SK-N-SH treated with all-trans-retinoic acid at 6 μM for 48 hours (cell line): ENCODE data around the gene ABR.

Experiments used
- ATAC-seq: fragments of 200-7000 bp; cut with Tn5 transposase; 3 replicates; pipeline ENCODE4 v1.9.1; 2020; ENCODE audit warnings: mild to moderate bottlenecking, moderate library complexity
- BACH2 ChIP-seq: fragments of 250-450 bp; sonication (Bioruptor Pico); IDR thresholded peaks from 2 replicates; pipeline ENCODE4 v1.9.0; 2021; ENCODE audit warnings: mild to moderate bottlenecking, borderline replicate concordance
- CREB5 ChIP-seq: fragments of 250-450 bp; sonication (Bioruptor Pico); IDR thresholded peaks from 2 replicates; pipeline ENCODE4 v1.5.1; 2020; ENCODE audit warnings: low read depth, mild to moderate bottlenecking, moderate library complexity
- CSDC2 ChIP-seq: fragments of 250-450 bp; sonication (Bioruptor Pico); IDR thresholded peaks from 2 replicates; pipeline ENCODE4 v1.5.0; 2020; ENCODE audit warnings: mild to moderate bottlenecking, moderate library complexity
- CSRNP3 ChIP-seq: fragments of 250-450 bp; sonication (Bioruptor Pico); IDR thresholded peaks from 2 replicates; pipeline ENCODE4 v1.5.1; 2021; ENCODE audit warnings: mild to moderate bottlenecking, moderate library complexity
- ESRRG ChIP-seq: fragments of 250-450 bp; sonication (Bioruptor Pico); IDR thresholded peaks from 2 replicates; pipeline ENCODE4 v1.6.1; 2021; ENCODE audit warnings: mild to moderate bottlenecking
- ISL1 ChIP-seq: fragments of 250-450 bp; sonication (Bioruptor Pico); IDR thresholded peaks from 2 replicates; pipeline ENCODE4 v2.1.2; 2022; ENCODE audit warnings: mild to moderate bottlenecking, moderate library complexity
- OSR1 ChIP-seq: fragments of 250-450 bp; sonication (Bioruptor Pico); IDR thresholded peaks from 2 replicates; pipeline ENCODE4 v1.8.0; 2022; ENCODE audit warnings: moderate library complexity, mild to moderate bottlenecking, inconsistent platforms
- PATZ1 ChIP-seq: fragments of 250-450 bp; sonication (Bioruptor Pico); IDR thresholded peaks from 2 replicates; pipeline ENCODE4 v1.8.0; 2020; ENCODE audit warnings: mild to moderate bottlenecking, moderate library complexity, borderline replicate concordance
- POU6F1 ChIP-seq: fragments of 250-450 bp; sonication (Bioruptor Pico); IDR thresholded peaks from 2 replicates; pipeline ENCODE4 v1.8.0; 2021; ENCODE audit warnings: low read depth, mild to moderate bottlenecking, moderate library complexity, borderline replicate concordance
- PPARA ChIP-seq: fragments of 250-450 bp; sonication (Bioruptor Pico); IDR thresholded peaks from 2 replicates; pipeline ENCODE4 v1.5.0; 2020; ENCODE audit warnings: mild to moderate bottlenecking, borderline replicate concordance
- SNAI2 ChIP-seq: fragments of 250-450 bp; sonication (Bioruptor Pico); IDR thresholded peaks from 2 replicates; pipeline ENCODE4 v1.5.0; 2020; ENCODE audit warnings: mild to moderate bottlenecking, moderate library complexity
- TCF4 ChIP-seq: fragments of 250-450 bp; sonication (Bioruptor Pico); IDR thresholded peaks from 2 replicates; pipeline ENCODE4 v1.8.0; 2021; ENCODE audit warnings: mild to moderate bottlenecking, moderate library complexity, borderline replicate concordance
- TOX ChIP-seq: fragments of 250-450 bp; sonication (Bioruptor Pico); IDR thresholded peaks from 2 replicates; pipeline ENCODE4 v1.8.0; 2021; ENCODE audit warnings: mild to moderate bottlenecking, moderate library complexity, borderline replicate concordance
- TSHZ2 ChIP-seq: fragments of 250-450 bp; sonication (Bioruptor Pico); IDR thresholded peaks from 2 replicates; pipeline ENCODE4 v1.5.0; 2020; ENCODE audit warnings: mild to moderate bottlenecking, moderate library complexity
- ZC3H10 ChIP-seq: fragments of 250-450 bp; sonication (Bioruptor Pico); IDR thresholded peaks from 2 replicates; pipeline ENCODE4 v1.5.1; 2021; ENCODE audit warnings: mild to moderate bottlenecking, moderate library complexity
- ZFP3 ChIP-seq: fragments of 250-450 bp; sonication (Bioruptor Pico); IDR thresholded peaks from 2 replicates; pipeline ENCODE4 v1.5.0; 2020; ENCODE audit warnings: mild to moderate bottlenecking, moderate library complexity
- ZFP30 ChIP-seq: fragments of 450-650 bp; formaldehyde crosslinking; IDR thresholded peaks from 2 replicates; pipeline ENCODE4 v1.5.0; 2022; ENCODE audit warnings: mild to moderate bottlenecking, moderate library complexity
- ZNF565 ChIP-seq: fragments of 450-650 bp; formaldehyde crosslinking; conservative IDR thresholded peaks from 2 replicates; pipeline ENCODE4 v1.5.0; 2020; ENCODE audit warnings: low read depth, mild to moderate bottlenecking, moderate library complexity
- ZNF70 ChIP-seq: fragments of 450-650 bp; formaldehyde crosslinking; IDR thresholded peaks from 2 replicates; pipeline ENCODE4 v1.5.0; 2020; ENCODE audit warnings: mild to moderate bottlenecking, moderate library complexity
- ZNF8 ChIP-seq: fragments of 450-650 bp; formaldehyde crosslinking; IDR thresholded peaks from 2 replicates; pipeline ENCODE4 v1.5.0; 2020; ENCODE audit warnings: mild to moderate bottlenecking, moderate library complexity

Gene ABR

GRCh38 chr17:1126801-1127550, 52.8 kb downstream of the ABR start (continued):
- TF ChIP-seq PATZ1 (no peak), PPARA (no peak), SNAI2 (CRISPR knock-in tag) (no peak)

DNA sequence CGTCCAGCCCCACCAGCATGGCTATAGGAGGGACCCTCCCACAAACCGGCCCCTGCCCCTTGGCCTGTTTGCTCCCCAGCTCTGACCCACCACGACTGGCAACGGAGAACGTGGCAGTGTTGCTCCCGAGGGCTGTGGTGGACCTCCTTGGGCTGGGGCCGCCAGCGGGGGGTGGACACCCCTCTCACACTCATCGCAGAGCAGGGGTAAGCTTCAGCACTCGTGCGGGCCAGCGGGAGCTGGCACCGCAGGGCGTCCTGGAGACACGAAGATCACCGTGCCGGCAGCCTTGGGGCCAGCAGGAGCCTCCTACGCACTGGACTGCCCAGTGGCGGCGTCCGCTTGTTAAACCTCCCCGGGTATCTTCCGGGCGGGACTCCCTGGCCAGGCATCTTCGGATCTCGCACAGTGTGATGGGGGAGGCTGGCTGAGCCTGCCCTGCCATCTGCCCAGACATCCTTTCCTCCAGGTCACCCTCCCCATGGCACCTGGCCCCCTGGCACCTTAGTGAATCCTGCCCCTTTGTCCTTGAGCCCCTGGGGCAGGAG, 53.5 kb downstream of the ABR start:
- no peak for TF ChIP-seq ESRRG (CRISPR knock-in tag)
- no peak for TF ChIP-seq POU6F1 (CRISPR knock-in tag)
- no peak for TF ChIP-seq ZNF8 (CRISPR knock-in tag)
- no peak for TF ChIP-seq BACH2 (CRISPR knock-in tag)
- TF ChIP-seq TCF4: no peak
- no peak for TF ChIP-seq ZNF70 (CRISPR knock-in tag)
- TF ChIP-seq CREB5 (CRISPR knock-in tag): no peak
- no peak for TF ChIP-seq TSHZ2 (CRISPR knock-in tag)
- TF ChIP-seq PPARA: no peak
- TF ChIP-seq OSR1 (CRISPR knock-in tag): no peak
- no peak for TF ChIP-seq ZNF565 (CRISPR knock-in tag)
- TF ChIP-seq TOX (CRISPR knock-in tag): no peak
- TF ChIP-seq ZFP30 (CRISPR knock-in tag): no peak
- no peak for TF ChIP-seq ISL1 (CRISPR knock-in tag)
- TF ChIP-seq ZFP3: no peak
- TF ChIP-seq ZC3H10: no peak
- no peak for TF ChIP-seq CSDC2 (CRISPR knock-in tag)
- TF ChIP-seq PATZ1: no peak
- no peak for TF ChIP-seq CSRNP3 (CRISPR knock-in tag)
- ATAC-seq: no peak
